ENCODE results near the gene CYGB.
"Not testable (repeated sequence)": the region's sequence is repeated elsewhere in the genome, so short reads cannot be mapped to it uniquely, and the experiment has no call there.

Gene CYGB

GRCh38 chr17:76538281-76538931 lies 897 bp upstream of the CYGB start:
- DNase-seq (ENCODE audit: low spot score), result no peak

GRCh38 chr17:76537288-76537577 lies 276 bp downstream of the CYGB start:
- DNase-seq (ENCODE audit: low spot score), result peak; percentile 55

- DNase-seq (ENCODE audit: low spot score), result no peak
These were observed 810 bp downstream of the CYGB start for GRCh38 chr17:76536511-76537287.

- DNase-seq (ENCODE audit: low spot score), result no peak
These were observed 1.6 kb downstream of the CYGB start for GRCh38 chr17:76535788-76536510.

- DNase-seq (ENCODE audit: low spot score), result no peak
These were observed 2.4 kb downstream of the CYGB start for GRCh38 chr17:76534831-76535732.

- not testable (repeated sequence) for DNase-seq (ENCODE audit: low spot score)
These were observed 3.7 kb downstream of the CYGB start for GRCh38 chr17:76533640-76534359.

DNA sequence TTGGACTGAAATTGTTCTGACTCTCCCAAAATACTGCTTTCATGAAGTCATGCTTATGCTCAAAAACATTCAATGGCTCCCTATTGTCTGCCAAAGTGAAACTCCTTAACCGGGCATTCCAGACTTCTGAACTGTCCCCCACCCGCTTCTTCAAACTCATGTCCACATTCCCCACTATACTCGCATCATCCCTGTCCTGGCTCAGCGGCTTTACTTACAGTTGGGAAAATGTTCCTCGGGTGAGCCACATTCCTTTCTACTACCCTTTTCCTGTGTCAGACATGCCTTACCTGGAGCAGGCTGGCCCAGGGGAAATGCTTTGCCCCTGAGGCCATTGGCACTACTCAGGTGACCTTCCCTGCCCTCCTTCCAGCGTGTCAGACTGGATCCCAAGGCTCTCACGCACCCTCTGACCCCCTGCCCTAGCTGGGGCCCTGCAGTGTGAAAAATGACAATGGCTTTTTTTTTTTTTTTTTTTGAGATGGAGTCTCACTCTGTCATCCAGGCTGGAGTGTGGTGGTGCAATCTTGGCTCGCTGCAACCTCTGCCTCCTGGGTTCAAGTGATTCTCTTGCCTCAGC lies 5.3 kb downstream of the CYGB start:
- DNase-seq (ENCODE audit: low spot score), result peak; percentile 94

DNA sequence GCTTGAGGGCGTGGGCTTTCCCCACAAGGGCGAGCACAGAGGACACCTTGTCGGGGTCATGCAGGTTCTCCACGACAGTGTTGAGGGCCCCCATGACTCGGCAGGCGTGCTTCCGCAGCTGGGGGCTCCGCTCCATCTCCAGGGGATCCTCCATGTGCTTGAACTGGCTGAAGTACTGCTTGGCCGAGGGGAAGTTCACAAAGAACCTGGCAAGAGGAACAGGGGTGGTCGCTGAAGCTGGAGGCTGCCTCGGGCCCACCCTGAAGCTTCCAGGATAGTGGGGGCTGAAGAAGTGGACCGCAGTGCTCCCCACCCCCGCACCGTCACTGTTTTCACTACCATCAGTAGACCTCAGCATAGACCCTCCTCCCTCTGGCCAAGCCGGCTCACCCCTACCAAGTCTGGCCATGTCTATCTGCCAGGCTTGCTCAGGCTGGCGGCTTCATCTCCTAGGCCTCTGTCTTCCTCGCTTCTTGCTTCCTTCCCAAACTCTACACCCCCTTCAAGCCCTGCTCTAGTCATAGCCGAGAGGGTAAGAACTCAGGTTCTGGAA lies 5.9 kb downstream of the CYGB start:
- no peak for DNase-seq (ENCODE audit: low spot score)

- no peak for DNase-seq (ENCODE audit: low spot score)
These were observed 6.6 kb downstream of the CYGB start for GRCh38 chr17:76530811-76531485.

DNA sequence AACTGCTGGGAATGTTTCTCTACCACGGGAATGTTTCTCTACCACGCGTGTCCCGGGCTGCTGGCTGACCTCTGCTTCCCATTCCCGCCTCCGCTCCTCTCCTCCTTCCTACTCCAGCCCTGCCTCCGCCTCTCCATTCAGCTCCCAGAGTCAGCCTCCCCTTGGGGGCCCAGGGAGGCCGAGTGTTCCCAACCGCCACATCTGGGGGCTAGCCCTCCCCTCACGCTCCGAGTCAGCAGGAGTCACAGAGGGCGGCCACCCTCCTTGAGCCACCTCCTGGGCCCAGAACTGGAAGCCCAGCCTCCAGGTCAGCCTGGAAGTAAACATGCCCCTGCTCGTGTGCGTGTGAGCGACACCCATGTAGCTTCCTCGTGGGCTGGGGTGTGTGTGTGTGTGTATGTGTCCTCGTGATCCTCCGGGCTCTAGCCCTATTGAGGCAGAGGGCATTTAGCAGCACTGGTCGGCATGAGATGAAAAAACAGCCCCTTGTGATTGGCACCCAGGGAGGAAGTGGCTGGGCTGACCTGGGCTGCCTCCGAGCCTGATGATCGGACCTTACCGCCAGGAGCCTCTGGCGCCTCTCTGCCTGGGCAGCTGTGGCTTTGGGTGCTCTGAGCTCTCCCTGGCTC lies 7.3 kb downstream of the CYGB start:
- DNase-seq (ENCODE audit: low spot score), result peak; percentile 32

- no peak for DNase-seq (ENCODE audit: low spot score)
These were observed 8.1 kb downstream of the CYGB start for GRCh38 chr17:76529224-76530094.

GRCh38 chr17:76528528-76529223 lies 8.8 kb downstream of the CYGB start:
- DNase-seq (ENCODE audit: low spot score), result no peak

DNA sequence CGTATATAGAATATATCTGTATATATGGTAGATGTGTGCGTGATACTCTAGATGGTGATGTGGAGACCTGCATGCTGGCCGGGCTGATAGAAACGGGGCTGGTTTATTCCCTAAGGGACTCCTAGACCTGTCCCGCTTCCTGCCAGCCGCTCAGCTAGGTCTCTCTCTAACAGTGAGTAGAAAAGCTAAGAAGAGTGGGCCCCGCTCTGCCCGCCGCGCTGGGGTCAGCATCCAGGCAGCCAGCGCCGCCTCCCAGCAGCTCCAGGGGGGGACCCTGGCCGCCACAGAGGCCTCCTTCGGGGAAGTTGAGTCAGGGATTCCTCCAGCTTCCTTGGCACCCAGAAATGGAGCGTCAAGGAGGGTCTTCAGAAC lies 9.4 kb downstream of the CYGB start:
- DNase-seq (ENCODE audit: low spot score), result no peak

DNA sequence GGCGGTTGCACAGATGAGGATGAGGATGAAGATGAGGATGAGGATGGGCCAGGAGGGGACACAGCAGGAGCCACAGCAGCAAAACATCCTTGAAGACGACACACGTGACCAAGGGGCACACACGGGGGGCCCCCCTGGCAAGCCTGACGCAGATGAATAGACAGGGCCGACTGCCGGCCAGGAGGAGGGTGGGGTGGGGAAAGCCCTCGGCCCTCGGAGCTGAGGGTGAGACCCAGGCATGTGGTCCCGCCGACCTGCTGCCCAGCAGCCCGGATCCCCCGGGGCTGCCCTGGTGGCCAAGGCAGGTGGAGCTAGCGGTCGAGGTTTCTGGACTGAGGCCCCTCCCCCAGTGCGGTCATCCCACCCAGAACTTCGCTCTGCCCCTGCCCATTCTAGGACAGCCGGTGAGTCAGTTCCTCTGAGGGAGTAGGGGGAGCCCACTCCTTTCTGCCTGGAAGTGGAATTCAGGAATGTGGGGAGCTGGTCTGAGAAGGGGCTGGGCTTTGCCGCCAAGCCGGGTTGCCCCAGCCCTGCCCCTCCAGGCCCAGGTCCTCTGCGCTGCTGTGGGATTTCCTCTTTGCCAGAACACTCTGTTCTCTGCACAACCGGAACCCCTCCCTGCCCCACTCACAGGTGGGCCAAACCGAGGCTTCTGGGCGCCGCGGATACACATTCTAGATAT lies 9.9 kb downstream of the CYGB start:
- DNase-seq (ENCODE audit: low spot score), result peak; percentile 81

DNA sequence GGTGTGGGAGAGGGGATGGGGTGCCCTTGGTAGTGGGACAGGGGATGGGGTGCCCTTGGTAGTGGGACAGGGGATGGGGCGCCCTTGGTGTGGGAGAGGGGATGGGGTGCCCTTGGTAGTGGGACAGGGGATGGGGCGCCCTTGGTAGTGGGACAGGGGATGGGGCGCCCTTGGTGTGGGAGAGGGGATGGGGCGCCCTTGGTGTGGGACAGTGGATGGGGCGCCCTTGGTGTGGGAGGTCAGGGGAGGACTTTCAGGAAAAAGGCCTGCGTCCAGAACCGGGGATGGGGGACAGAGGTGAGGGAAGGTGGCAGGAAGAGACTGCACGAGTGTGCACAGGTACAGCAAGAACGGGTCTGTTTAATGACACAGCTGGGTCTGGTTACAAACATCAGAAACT lies 10.5 kb downstream of the CYGB start:
- not testable (repeated sequence) for DNase-seq (ENCODE audit: low spot score)

DNA sequence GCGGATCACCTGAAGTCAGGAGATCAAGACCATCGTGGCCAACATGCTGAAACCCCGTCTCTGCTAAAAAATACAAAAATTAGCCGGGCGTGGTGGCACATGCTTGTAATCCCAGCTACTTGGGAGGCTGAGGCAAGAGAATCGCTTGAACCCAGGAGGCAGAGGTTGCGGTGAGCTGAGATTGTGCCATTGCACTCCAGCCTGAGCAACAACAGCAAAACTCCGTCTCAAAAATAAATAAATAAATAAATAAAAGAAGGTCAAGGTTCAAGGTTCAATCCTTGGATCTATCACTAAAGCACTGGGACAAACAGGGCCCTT lies 12.0 kb downstream of the CYGB start:
- DNase-seq (ENCODE audit: low spot score), result not testable (repeated sequence)

DNA sequence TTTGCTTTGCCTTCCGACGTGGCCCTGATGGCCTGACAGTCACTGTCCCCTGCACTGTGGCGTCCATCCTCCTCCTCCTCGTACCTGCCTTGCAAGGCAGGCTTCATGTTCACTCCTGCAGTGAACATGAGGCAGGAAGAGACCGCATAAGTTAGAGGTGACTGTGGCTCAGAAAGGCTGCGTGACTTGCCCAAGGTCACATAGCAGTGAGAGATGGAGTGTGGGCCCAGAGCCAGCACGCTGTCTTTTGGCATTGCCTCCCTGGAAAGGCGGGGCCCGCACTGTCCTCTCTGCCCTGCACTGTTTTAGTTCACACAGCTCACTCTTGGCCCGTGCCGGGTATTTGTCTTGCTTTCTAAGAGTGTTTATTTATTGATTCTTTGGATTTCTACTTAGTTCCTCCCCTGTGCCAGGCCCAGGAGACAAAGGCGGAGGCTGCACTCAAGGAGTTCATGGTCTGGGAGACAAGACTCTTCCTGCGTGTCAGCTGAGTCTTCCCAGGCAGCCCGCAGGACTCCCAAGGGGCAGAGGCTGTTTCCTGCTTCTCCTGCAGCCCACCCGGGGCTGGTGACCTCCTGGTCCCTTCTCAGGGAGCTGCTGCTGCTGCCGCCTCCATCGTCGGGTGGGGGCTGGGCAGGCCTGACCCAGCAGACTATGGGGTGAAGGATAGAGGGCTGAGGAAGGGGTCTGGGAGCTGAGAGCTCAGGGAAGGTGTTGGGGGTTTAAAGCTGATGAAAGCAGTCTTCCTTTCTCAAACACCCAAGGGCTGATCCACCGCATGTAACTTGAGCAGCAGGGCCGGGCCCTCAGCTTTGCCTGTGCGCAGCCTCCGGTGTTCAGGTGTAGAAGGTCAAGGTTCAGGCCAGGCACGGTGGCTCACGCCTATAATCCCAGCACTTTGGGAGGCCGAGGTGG lies 12.7 kb downstream of the CYGB start:
- DNase-seq (ENCODE audit: low spot score), result peak; percentile 37

Measured in kidney tubule cell (primary cell).